Measurements from ENCODE around the gene ITGA11. TPM values are rescaled to one million over a fixed set of nuclear protein-coding genes. Genes with fewer than 3 reads are reported as not detected.

The ITGA11 gene
- total RNA-seq, 3 donors from 2014 or later, result 7.8 to 8.5 (median 7.9) TPM

DNA sequence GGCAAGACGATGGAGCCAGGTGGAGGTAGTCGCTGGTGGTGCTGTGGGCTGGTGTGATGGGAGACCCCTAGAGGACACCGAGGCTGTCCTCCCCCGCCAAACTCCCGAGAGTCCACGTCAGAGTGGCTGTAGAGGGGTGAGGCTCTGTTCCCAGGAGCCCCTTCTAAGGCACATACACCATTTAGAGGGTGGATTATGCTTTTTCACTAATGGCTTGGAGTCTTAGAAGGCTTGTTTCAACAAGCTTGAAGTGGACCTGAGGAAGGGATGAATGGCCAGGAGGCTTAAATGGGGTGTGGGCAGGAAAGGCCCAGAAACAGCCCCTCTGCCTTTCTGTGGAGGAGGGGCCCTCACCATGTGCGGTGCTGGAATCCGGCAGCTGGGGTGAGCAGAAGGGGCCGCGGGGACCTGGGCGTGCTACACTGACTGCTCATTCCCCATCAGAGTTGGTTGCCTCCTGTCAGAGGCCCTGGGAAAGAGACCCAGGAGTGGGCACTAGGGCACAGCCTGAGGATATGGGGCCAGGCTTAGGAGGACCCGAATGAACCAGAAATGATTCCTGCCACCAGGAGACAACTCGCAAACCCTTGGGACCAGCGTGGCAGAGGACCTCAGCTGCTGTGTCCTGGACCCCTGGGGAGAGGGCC, 88.3 kb downstream of the ITGA11 start:
- TF ChIP-seq POLR2AphosphoS5 (IDR thresholded peaks at IDR 0.05) (no peak), POLR2A (IDR thresholded peaks at IDR 0.05) (no peak)
- TF ChIP-seq, protein P1, sequence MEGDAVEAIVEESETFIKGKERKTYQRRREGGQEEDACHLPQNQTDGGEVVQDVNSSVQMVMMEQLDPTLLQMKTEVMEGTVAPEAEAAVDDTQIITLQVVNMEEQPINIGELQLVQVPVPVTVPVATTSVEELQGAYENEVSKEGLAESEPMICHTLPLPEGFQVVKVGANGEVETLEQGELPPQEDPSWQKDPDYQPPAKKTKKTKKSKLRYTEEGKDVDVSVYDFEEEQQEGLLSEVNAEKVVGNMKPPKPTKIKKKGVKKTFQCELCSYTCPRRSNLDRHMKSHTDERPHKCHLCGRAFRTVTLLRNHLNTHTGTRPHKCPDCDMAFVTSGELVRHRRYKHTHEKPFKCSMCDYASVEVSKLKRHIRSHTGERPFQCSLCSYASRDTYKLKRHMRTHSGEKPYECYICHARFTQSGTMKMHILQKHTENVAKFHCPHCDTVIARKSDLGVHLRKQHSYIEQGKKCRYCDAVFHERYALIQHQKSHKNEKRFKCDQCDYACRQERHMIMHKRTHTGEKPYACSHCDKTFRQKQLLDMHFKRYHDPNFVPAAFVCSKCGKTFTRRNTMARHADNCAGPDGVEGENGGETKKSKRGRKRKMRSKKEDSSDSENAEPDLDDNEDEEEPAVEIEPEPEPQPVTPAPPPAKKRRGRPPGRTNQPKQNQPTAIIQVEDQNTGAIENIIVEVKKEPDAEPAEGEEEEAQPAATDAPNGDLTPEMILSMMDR (IDR thresholded peaks at IDR 0.05), result no peak
- Histone ChIP-seq H3K4me1 (peaks cover 2 to 4% of the 10 kb centered on the region in 2 donors), H3K27me3 (no peaks in the 10 kb centered on the region), H3K27ac (peak overlapping the region; percentile 78 to 90), H3K4me3 (no peak overlapping the region), H3K36me3 (no peaks in the 10 kb centered on the region), H3K9me3 (no peaks in the 10 kb centered on the region)
- intact Hi-C loops (cut with DNase I; ENCODE audit: low total_unique reads), result no loop called here
- no peak for DNase-seq (ENCODE audit: low spot score in 2 of 2)

- DNase-seq (ENCODE audit: low spot score in 2 of 2), result no peak
- Histone ChIP-seq H3K9me3 (no peaks in the 10 kb centered on the region), H3K36me3 (no peaks in the 10 kb centered on the region), H3K27ac (peak overlapping the region; percentile 78 to 90), H3K4me3 (no peak overlapping the region), H3K4me1 (peaks cover 0 to 4% of the 10 kb centered on the region in 2 donors), H3K27me3 (no peaks in the 10 kb centered on the region)
- TF ChIP-seq POLR2AphosphoS5 (IDR thresholded peaks at IDR 0.05), result no peak
- TF ChIP-seq, protein P1 (IDR thresholded peaks at IDR 0.05), result no peak
- no peak for TF ChIP-seq POLR2A (IDR thresholded peaks at IDR 0.05)
- intact Hi-C loops (cut with DNase I; ENCODE audit: low total_unique reads), result no loop called here
Observed at GRCh38 chr15:68341760-68342725, 89.9 kb downstream of the ITGA11 start.

DNA sequence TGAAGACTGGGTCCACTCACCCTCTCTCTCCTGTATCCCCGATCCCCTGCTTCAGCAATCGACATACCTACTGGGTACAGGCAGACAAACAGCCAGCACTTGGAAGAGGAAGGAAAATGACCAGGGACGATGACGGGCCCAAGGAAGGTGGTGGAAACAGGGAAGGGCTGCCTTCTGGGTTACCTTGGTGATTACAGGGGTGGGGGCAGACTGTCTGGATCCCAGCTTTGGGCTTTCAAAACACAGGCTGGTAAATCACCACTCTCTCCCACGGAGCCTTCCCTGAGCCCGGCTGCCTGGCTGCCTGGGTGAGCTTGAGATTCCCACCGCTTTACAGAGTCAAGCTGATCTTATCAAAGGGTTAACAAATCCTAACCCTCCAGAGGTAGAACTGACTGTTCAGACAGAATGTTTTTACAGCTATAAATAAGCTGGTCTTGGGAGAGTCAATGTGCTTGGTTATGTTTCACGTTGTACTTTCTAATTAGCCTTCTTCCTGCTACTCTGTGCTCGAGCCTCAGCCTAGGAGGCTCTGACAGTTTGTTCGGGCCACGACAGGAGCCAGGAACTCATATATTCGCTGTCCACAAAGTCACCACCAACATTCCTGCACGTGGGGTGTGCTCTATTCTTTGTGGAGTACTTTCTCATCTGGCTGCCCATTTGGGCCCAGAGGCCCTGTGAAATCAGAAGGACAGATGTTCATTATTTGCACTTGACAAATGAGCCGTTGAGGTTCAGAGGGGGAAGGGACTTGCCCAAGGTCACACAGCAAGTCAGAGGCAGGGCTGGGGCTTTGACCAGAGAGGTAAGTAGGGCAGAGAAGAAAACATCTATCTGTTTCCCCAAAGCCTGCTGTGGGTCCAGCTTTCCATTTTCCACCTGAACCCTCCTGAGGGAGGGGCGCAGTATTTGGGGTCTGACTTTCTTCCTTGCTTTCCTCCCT, 91.0 kb downstream of the ITGA11 start:
- TF ChIP-seq, protein P1 (IDR thresholded peaks at IDR 0.05), result no peak
- no peak for TF ChIP-seq POLR2A (IDR thresholded peaks at IDR 0.05)
- TF ChIP-seq POLR2AphosphoS5 (IDR thresholded peaks at IDR 0.05), result no peak
- Histone ChIP-seq H3K27ac (peak overlapping the region; percentile 78 to 90), H3K9me3 (no peaks in the 10 kb centered on the region), H3K36me3 (no peaks in the 10 kb centered on the region), H3K4me1 (peaks cover 4 to 5% of the 10 kb centered on the region in 2 donors), H3K27me3 (no peaks in the 10 kb centered on the region), H3K4me3 (no peak overlapping the region)
- intact Hi-C loops (cut with DNase I; ENCODE audit: low total_unique reads), result no loop called here
- DNase-seq (ENCODE audit: low spot score in 2 of 2), result no peak

DNA sequence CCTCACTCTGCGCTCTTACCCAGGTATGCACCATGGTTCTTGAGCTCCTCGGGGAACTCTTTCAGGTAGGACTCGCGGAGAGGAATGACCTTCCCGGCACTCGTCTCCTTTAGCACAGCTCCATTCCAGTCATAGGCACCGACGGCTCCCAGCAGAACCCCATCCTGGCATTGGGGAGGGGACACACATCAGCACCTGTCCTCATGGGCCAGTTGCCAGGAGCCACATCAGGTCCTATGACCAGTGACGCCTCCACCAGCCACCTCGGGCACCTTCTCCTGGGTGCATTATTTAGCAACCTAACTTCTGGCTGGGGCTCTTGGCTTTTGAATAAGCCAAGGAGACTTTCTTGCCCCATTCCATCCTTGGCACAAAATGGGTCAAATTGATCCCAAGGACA, 92.5 kb downstream of the ITGA11 start:
- intact Hi-C loops (cut with DNase I; ENCODE audit: low total_unique reads), result no loop called here
- peaks cover 4 to 10% of the 10 kb centered on the region in 2 donors for H3K4me1 ChIP-seq
- H3K36me3 ChIP-seq, result no peaks in the 10 kb centered on the region
- H3K27ac ChIP-seq, result no peak overlapping the region
- no peak overlapping the region for H3K4me3 ChIP-seq
- H3K9me3 ChIP-seq, result no peaks in the 10 kb centered on the region
- H3K27me3 ChIP-seq, result no peaks in the 10 kb centered on the region
- DNase-seq (ENCODE audit: low spot score in 2 of 2), result no peak
- TF ChIP-seq POLR2AphosphoS5 (IDR thresholded peaks at IDR 0.05), result no peak
- TF ChIP-seq, protein P1 (IDR thresholded peaks at IDR 0.05), result no peak
- TF ChIP-seq POLR2A (IDR thresholded peaks at IDR 0.05), result no peak

Data from breast epithelium (tissue), 4 donors.